ENCODE data around the gene GPR35. TPM values are rescaled to one million over a fixed set of nuclear protein-coding genes. Genes with fewer than 3 reads are reported as not detected.
A peak's percentile ranks its signal among the peaks of the same experiment; 100 is the strongest.

Gene GPR35
- total RNA-seq, 1 donor, result 1.1 TPM

GRCh38 chr2:240640939-240641338 lies 15.7 kb downstream of the GPR35 start:
- Histone ChIP-seq H2AFZ (ENCODE audit: low read length) (no peak overlapping the region), H3K9me3 (ENCODE audit: low read depth, low read length) (no peaks in the 10 kb centered on the region), H4K20me1 (ENCODE audit: insufficient read depth, low read length) (no peaks in the 10 kb centered on the region), H3K27me3 (ENCODE audit: insufficient read depth, low read length) (peaks cover 14% of the 10 kb centered on the region), H3K4me1 (ENCODE audit: insufficient read depth, low read length) (no peaks in the 10 kb centered on the region), H3K79me2 (ENCODE audit: insufficient read depth, low read length) (no peaks in the 10 kb centered on the region), H3K36me3 (ENCODE audit: insufficient read depth, low read length) (no peaks in the 10 kb centered on the region), H3K27ac (ENCODE audit: low read depth, low read length) (no peak overlapping the region), H3K4me2 (ENCODE audit: insufficient read depth, low read length) (no peak overlapping the region), H3K4me3 (ENCODE audit: insufficient read depth, low read length) (no peak overlapping the region)
- DNase-seq (ENCODE audit: insufficient read length, low spot score, missing footprints), result peak; percentile 96
- peak; percentile 48 for TF ChIP-seq CTCF (IDR thresholded peaks at IDR 0.05; ENCODE audit: extremely low read depth, low read depth, low read length)

- Histone ChIP-seq H3K4me3 (ENCODE audit: insufficient read depth, low read length) (no peak overlapping the region), H3K27ac (ENCODE audit: low read depth, low read length) (no peak overlapping the region), H3K27me3 (ENCODE audit: insufficient read depth, low read length) (peaks cover 14% of the 10 kb centered on the region), H3K36me3 (ENCODE audit: insufficient read depth, low read length) (no peaks in the 10 kb centered on the region), H2AFZ (ENCODE audit: low read length) (no peak overlapping the region), H3K4me2 (ENCODE audit: insufficient read depth, low read length) (no peak overlapping the region), H3K79me2 (ENCODE audit: insufficient read depth, low read length) (no peaks in the 10 kb centered on the region), H3K9me3 (ENCODE audit: low read depth, low read length) (no peaks in the 10 kb centered on the region), H3K4me1 (ENCODE audit: insufficient read depth, low read length) (no peaks in the 10 kb centered on the region), H4K20me1 (ENCODE audit: insufficient read depth, low read length) (no peaks in the 10 kb centered on the region)
- DNase-seq (ENCODE audit: insufficient read length, low spot score, missing footprints), result peak; percentile 56
- no peak for TF ChIP-seq CTCF (IDR thresholded peaks at IDR 0.05; ENCODE audit: extremely low read depth, low read depth, low read length)
Observed at GRCh38 chr2:240642061-240642805, 17.0 kb downstream of the GPR35 start.

- Histone ChIP-seq H3K27ac (ENCODE audit: low read depth, low read length) (no peak overlapping the region), H3K4me3 (ENCODE audit: insufficient read depth, low read length) (no peak overlapping the region), H3K9me3 (ENCODE audit: low read depth, low read length) (no peaks in the 10 kb centered on the region), H3K4me2 (ENCODE audit: insufficient read depth, low read length) (no peak overlapping the region), H3K4me1 (ENCODE audit: insufficient read depth, low read length) (no peaks in the 10 kb centered on the region), H3K79me2 (ENCODE audit: insufficient read depth, low read length) (no peaks in the 10 kb centered on the region), H4K20me1 (ENCODE audit: insufficient read depth, low read length) (no peaks in the 10 kb centered on the region), H3K27me3 (ENCODE audit: insufficient read depth, low read length) (peaks cover 19% of the 10 kb centered on the region), H2AFZ (ENCODE audit: low read length) (no peak overlapping the region), H3K36me3 (ENCODE audit: insufficient read depth, low read length) (no peaks in the 10 kb centered on the region)
- no peak for TF ChIP-seq CTCF (IDR thresholded peaks at IDR 0.05; ENCODE audit: extremely low read depth, low read depth, low read length)
- peak; percentile 52 for DNase-seq (ENCODE audit: insufficient read length, low spot score, missing footprints)
Observed at GRCh38 chr2:240642806-240643092, 17.5 kb downstream of the GPR35 start.

- H3K79me2 ChIP-seq (ENCODE audit: insufficient read depth, low read length), result no peaks in the 10 kb centered on the region
- H3K4me1 ChIP-seq (ENCODE audit: insufficient read depth, low read length), result no peaks in the 10 kb centered on the region
- H3K4me2 ChIP-seq (ENCODE audit: insufficient read depth, low read length), result no peak overlapping the region
- H3K27ac ChIP-seq (ENCODE audit: low read depth, low read length), result no peak overlapping the region
- no peak overlapping the region for H3K4me3 ChIP-seq (ENCODE audit: insufficient read depth, low read length)
- TF ChIP-seq CTCF (IDR thresholded peaks at IDR 0.05; ENCODE audit: extremely low read depth, low read depth, low read length), result no peak
- H4K20me1 ChIP-seq (ENCODE audit: insufficient read depth, low read length), result no peaks in the 10 kb centered on the region
- peak; percentile 76 for DNase-seq (ENCODE audit: insufficient read length, low spot score, missing footprints)
- no peaks in the 10 kb centered on the region for H3K9me3 ChIP-seq (ENCODE audit: low read depth, low read length)
- peaks cover 22% of the 10 kb centered on the region for H3K27me3 ChIP-seq (ENCODE audit: insufficient read depth, low read length)
- no peaks in the 10 kb centered on the region for H3K36me3 ChIP-seq (ENCODE audit: insufficient read depth, low read length)
- H2AFZ ChIP-seq (ENCODE audit: low read length), result no peak overlapping the region
Observed at GRCh38 chr2:240643093-240643810, 18.0 kb downstream of the GPR35 start.

Data from osteoblast (primary cell).